MV-4-11 (cell line): ENCODE results near the gene CCDC124.
"Not testable (repeated sequence)": the region's sequence is repeated elsewhere in the genome, so short reads cannot be mapped to it uniquely, and the experiment has no call there.

ENCODE experiments used
- DNase-seq: peaks from one replicate; lab custom pipeline; 2025; lab: John Stamatoyannopoulos, UW

Gene CCDC124

GRCh38 chr19:17932485-17933338 is at the start of gene CCDC124:
TSS of gene CCDC124 (plus strand) at chr19:17933015. CDS start at chr19:17936421, 3,406 bp downstream.
- peak; percentile 97 for DNase-seq

GRCh38 chr19:17883627-17884410 is 49.0 kb upstream of the CCDC124 start:
- DNase-seq = no peak

- DNase-seq = peak; percentile 50
These were observed 46.3 kb upstream of the CCDC124 start for GRCh38 chr19:17886515-17886914.

- DNase-seq = not testable (repeated sequence)
These were observed 45.6 kb upstream of the CCDC124 start for GRCh38 chr19:17887221-17887620.

GRCh38 chr19:17888260-17888659 is 44.6 kb upstream of the CCDC124 start:
- DNase-seq = no peak

GRCh38 chr19:17889609-17890214 is 43.1 kb upstream of the CCDC124 start:
- DNase-seq = peak; percentile 31

GRCh38 chr19:17893766-17894165 is 39.0 kb upstream of the CCDC124 start:
- DNase-seq = no peak

- DNase-seq = peak; percentile 30
These were observed 30.1 kb upstream of the CCDC124 start for GRCh38 chr19:17902701-17903100.

- no peak for DNase-seq
These were observed 24.6 kb upstream of the CCDC124 start for GRCh38 chr19:17908244-17908643.

- no peak for DNase-seq
These were observed 23.6 kb upstream of the CCDC124 start for GRCh38 chr19:17909003-17909732.

- no peak for DNase-seq
These were observed 21.9 kb upstream of the CCDC124 start for GRCh38 chr19:17910791-17911360.

- DNase-seq = no peak
These were observed 16.7 kb upstream of the CCDC124 start for GRCh38 chr19:17915940-17916593.

GRCh38 chr19:17918151-17918550 is 14.7 kb upstream of the CCDC124 start:
- DNase-seq = not testable (repeated sequence)

GRCh38 chr19:17919122-17919521 is 13.7 kb upstream of the CCDC124 start:
- not testable (repeated sequence) for DNase-seq

GRCh38 chr19:17920527-17920926 is 12.3 kb upstream of the CCDC124 start:
- DNase-seq = no peak

GRCh38 chr19:17922138-17922537 is 10.7 kb upstream of the CCDC124 start:
- DNase-seq = no peak

GRCh38 chr19:17926044-17926443 is 6.8 kb upstream of the CCDC124 start:
- DNase-seq = no peak

- DNase-seq = no peak
These were observed 3.8 kb upstream of the CCDC124 start for GRCh38 chr19:17929056-17929455.

GRCh38 chr19:17931532-17932191 is 1.2 kb upstream of the CCDC124 start:
- no peak for DNase-seq

- DNase-seq = no peak
These were observed 757 bp downstream of the CCDC124 start for GRCh38 chr19:17933414-17934129.
